Purkinje cell (primary cell): ENCODE data around the gene TRPV5. TPM values are rescaled to one million over a fixed set of nuclear protein-coding genes. Genes with fewer than 3 reads are reported as not detected.

ENCODE experiments used
- polyA plus RNA-seq: library from polyadenylated mRNA; unstranded; fragments of >200 nt; fragmentation: Nextera tagmentation; gene quantifications from 2 replicates; pipeline ENCODE4 v1.2.1, GENCODE V29; 2014

The TRPV5 gene
- polyA plus RNA-seq: not detected in 2 replicates

GRCh38 chr7:142933624-142934023 lies at the start of gene TRPV5:
Gene TRPV5, minus strand, starts transcription at chr7:142933746. Its CDS starts 287 bp downstream, at chr7:142933459.

GRCh38 chr7:142961973-142962926 lies 28.7 kb upstream of the TRPV5 start, which contains the start of gene KEL:
Gene KEL, minus strand, starts transcription at chr7:142962363. Its CDS starts 157 bp downstream, at chr7:142962206.

GRCh38 chr7:142939226-142939910 lies 5.8 kb upstream of the TRPV5 start, which contains the start of gene LLCFC1:
Gene LLCFC1, plus strand, starts transcription at chr7:142939484. Its CDS starts 138 bp downstream, at chr7:142939622.

GRCh38 chr7:142885311-142886230 lies 48.0 kb downstream of the TRPV5 start, which contains the start of gene TRPV6:
Gene TRPV6, minus strand, starts transcription at chr7:142885745.

Other genes starting within 250 kb of the TRPV5 start
- gene PRSS1, start 184.3 kb downstream of the TRPV5 start, polyA plus RNA-seq: not detected in 2 replicates
- not detected in 2 replicates for gene PRSS2, start 162.8 kb downstream of the TRPV5 start, polyA plus RNA-seq
- 1.4 and 58.4 TPM in 2 replicates for gene EPHB6, start 78.7 kb downstream of the TRPV5 start, polyA plus RNA-seq
- 2.3 TPM in 1 of 2 replicates, not detected in the other for gene TRPV6, start 48.0 kb downstream of the TRPV5 start, polyA plus RNA-seq
- gene LLCFC1, start 5.7 kb upstream of the TRPV5 start, polyA plus RNA-seq: not detected in 2 replicates
- not detected in 2 replicates for gene KEL, start 28.6 kb upstream of the TRPV5 start, polyA plus RNA-seq
- gene OR9A2, start 93.4 kb upstream of the TRPV5 start, polyA plus RNA-seq: not detected in 2 replicates
- 1.2 TPM in 1 of 2 replicates, not detected in the other for gene OR6V1, start 118.6 kb upstream of the TRPV5 start, polyA plus RNA-seq
- not detected in 2 replicates for gene PIP, start 198.3 kb upstream of the TRPV5 start, polyA plus RNA-seq
- not detected in 2 replicates for gene TAS2R39, start 249.7 kb upstream of the TRPV5 start, polyA plus RNA-seq